ENCODE data around the gene METTL22.
A peak's percentile ranks its signal among the peaks of the same experiment; 100 is the strongest.

METTL22 gene

GRCh38 chr16:8621572-8622314, at the start of gene METTL22:
TSS of gene METTL22 (plus strand) at chr16:8621698. CDS start at chr16:8625666, 3,968 bp downstream.
- Mint-ChIP-seq H3K27me3 (peaks cover 19% of the 10 kb centered on the region), H3K4me3 (peak within 1 kb of the TSS; percentile 89), H3K9me3 (no peaks in the 10 kb centered on the region), H3K36me3 (ENCODE audit: insufficient read depth) (peaks cover 18% of the 10 kb centered on the region), H3K27ac (ENCODE audit: low read depth) (peak within 1 kb of the TSS; percentile 88), H3K4me1 (peaks cover 16% of the 10 kb centered on the region)
- DNase-seq (ENCODE audit: low spot score in 2 of 2), result peak; percentile 78 to 89
- peak; percentile 93 for ATAC-seq (replicated peaks; ENCODE audit: extremely low read depth, poor library complexity, severe bottlenecking)

- no peak for ATAC-seq (replicated peaks; ENCODE audit: extremely low read depth, poor library complexity, severe bottlenecking)
- Mint-ChIP-seq H3K4me3 (no peak overlapping the region), H3K27me3 (peaks cover 47% of the 10 kb centered on the region)
These were observed 49.2 kb upstream of the METTL22 start for GRCh38 chr16:8572063-8572918.

GRCh38 chr16:8572919-8573724, 48.4 kb upstream of the METTL22 start:
- ATAC-seq (replicated peaks; ENCODE audit: extremely low read depth, poor library complexity, severe bottlenecking), result no peak
- Mint-ChIP-seq H3K9me3 (no peaks in the 10 kb centered on the region), H3K4me3 (no peak overlapping the region), H3K27ac (ENCODE audit: low read depth) (no peak overlapping the region), H3K27me3 (peaks cover 56% of the 10 kb centered on the region), H3K36me3 (ENCODE audit: insufficient read depth) (no peaks in the 10 kb centered on the region), H3K4me1 (no peaks in the 10 kb centered on the region)
- DNase-seq (ENCODE audit: low spot score in 2 of 2), result no peak

More at GRCh38 chr16:8572063-8572918, 49.2 kb upstream of the METTL22 start:
- DNase-seq (ENCODE audit: low spot score in 2 of 2), result no peak
- no peaks in the 10 kb centered on the region for H3K4me1 Mint-ChIP-seq
- H3K27ac Mint-ChIP-seq (ENCODE audit: low read depth), result no peak overlapping the region
- no peaks in the 10 kb centered on the region for H3K9me3 Mint-ChIP-seq
- H3K36me3 Mint-ChIP-seq (ENCODE audit: insufficient read depth), result no peaks in the 10 kb centered on the region

- H3K36me3 Mint-ChIP-seq (ENCODE audit: insufficient read depth), result no peaks in the 10 kb centered on the region
- no peak for DNase-seq (ENCODE audit: low spot score in 2 of 2)
- H3K4me3 Mint-ChIP-seq, result no peak overlapping the region
- no peaks in the 10 kb centered on the region for H3K4me1 Mint-ChIP-seq
- no peak for ATAC-seq (replicated peaks; ENCODE audit: extremely low read depth, poor library complexity, severe bottlenecking)
- H3K9me3 Mint-ChIP-seq, result no peaks in the 10 kb centered on the region
- no peak overlapping the region for H3K27ac Mint-ChIP-seq (ENCODE audit: low read depth)
- H3K27me3 Mint-ChIP-seq, result peaks cover 62% of the 10 kb centered on the region
These were observed 46.1 kb upstream of the METTL22 start for GRCh38 chr16:8575399-8575798.

- no peaks in the 10 kb centered on the region for H3K4me1 Mint-ChIP-seq
- no peak for DNase-seq (ENCODE audit: low spot score in 2 of 2)
- no peaks in the 10 kb centered on the region for H3K36me3 Mint-ChIP-seq (ENCODE audit: insufficient read depth)
- no peak overlapping the region for H3K4me3 Mint-ChIP-seq
- H3K27me3 Mint-ChIP-seq, result peaks cover 62% of the 10 kb centered on the region
- no peak overlapping the region for H3K27ac Mint-ChIP-seq (ENCODE audit: low read depth)
- no peaks in the 10 kb centered on the region for H3K9me3 Mint-ChIP-seq
- ATAC-seq (replicated peaks; ENCODE audit: extremely low read depth, poor library complexity, severe bottlenecking), result no peak
These were observed 45.1 kb upstream of the METTL22 start for GRCh38 chr16:8576141-8577004.

- peaks cover 5% of the 10 kb centered on the region for H3K4me1 Mint-ChIP-seq
- no peaks in the 10 kb centered on the region for H3K9me3 Mint-ChIP-seq
- peaks cover 62% of the 10 kb centered on the region for H3K27me3 Mint-ChIP-seq
These were observed 43.7 kb upstream of the METTL22 start for GRCh38 chr16:8577678-8578304.

GRCh38 chr16:8579559-8579958, 41.9 kb upstream of the METTL22 start:
- DNase-seq (ENCODE audit: low spot score in 2 of 2) (no peak), ATAC-seq (replicated peaks; ENCODE audit: extremely low read depth, poor library complexity, severe bottlenecking) (no peak)
- Mint-ChIP-seq H3K36me3 (ENCODE audit: insufficient read depth) (no peaks in the 10 kb centered on the region), H3K4me3 (no peak overlapping the region), H3K27ac (ENCODE audit: low read depth) (no peak overlapping the region), H3K27me3 (peaks cover 60% of the 10 kb centered on the region), H3K9me3 (no peaks in the 10 kb centered on the region), H3K4me1 (peaks cover 5% of the 10 kb centered on the region)

More at GRCh38 chr16:8577678-8578304, 43.7 kb upstream of the METTL22 start:
- ATAC-seq (replicated peaks; ENCODE audit: extremely low read depth, poor library complexity, severe bottlenecking) (no peak), DNase-seq (ENCODE audit: low spot score in 2 of 2) (no peak)
- no peaks in the 10 kb centered on the region for H3K36me3 Mint-ChIP-seq (ENCODE audit: insufficient read depth)
- no peak overlapping the region for H3K4me3 Mint-ChIP-seq
- no peak overlapping the region for H3K27ac Mint-ChIP-seq (ENCODE audit: low read depth)

- no peak overlapping the region for H3K27ac Mint-ChIP-seq (ENCODE audit: low read depth)
- H3K36me3 Mint-ChIP-seq (ENCODE audit: insufficient read depth), result no peaks in the 10 kb centered on the region
- H3K4me1 Mint-ChIP-seq, result peaks cover 5% of the 10 kb centered on the region
- H3K27me3 Mint-ChIP-seq, result peaks cover 59% of the 10 kb centered on the region
- no peak overlapping the region for H3K4me3 Mint-ChIP-seq
- DNase-seq (ENCODE audit: low spot score in 2 of 2), result no peak
- ATAC-seq (replicated peaks; ENCODE audit: extremely low read depth, poor library complexity, severe bottlenecking), result no peak
- no peaks in the 10 kb centered on the region for H3K9me3 Mint-ChIP-seq
These were observed 39.5 kb upstream of the METTL22 start for GRCh38 chr16:8581831-8582580.

GRCh38 chr16:8583199-8583598, 38.3 kb upstream of the METTL22 start:
- DNase-seq (ENCODE audit: low spot score in 2 of 2), result no peak
- peaks cover 5% of the 10 kb centered on the region for H3K4me1 Mint-ChIP-seq
- ATAC-seq (replicated peaks; ENCODE audit: extremely low read depth, poor library complexity, severe bottlenecking), result no peak
- H3K27me3 Mint-ChIP-seq, result peaks cover 62% of the 10 kb centered on the region
- H3K27ac Mint-ChIP-seq (ENCODE audit: low read depth), result no peak overlapping the region
- H3K9me3 Mint-ChIP-seq, result no peaks in the 10 kb centered on the region
- no peak overlapping the region for H3K4me3 Mint-ChIP-seq
- no peaks in the 10 kb centered on the region for H3K36me3 Mint-ChIP-seq (ENCODE audit: insufficient read depth)

- Mint-ChIP-seq H3K4me3 (no peak overlapping the region), H3K9me3 (no peaks in the 10 kb centered on the region), H3K4me1 (peaks cover 5% of the 10 kb centered on the region), H3K27me3 (peaks cover 62% of the 10 kb centered on the region), H3K36me3 (ENCODE audit: insufficient read depth) (no peaks in the 10 kb centered on the region), H3K27ac (ENCODE audit: low read depth) (no peak overlapping the region)
- ATAC-seq (replicated peaks; ENCODE audit: extremely low read depth, poor library complexity, severe bottlenecking) (no peak), DNase-seq (ENCODE audit: low spot score in 2 of 2) (no peak)
These were observed 37.8 kb upstream of the METTL22 start for GRCh38 chr16:8583732-8584131.

- Mint-ChIP-seq H3K36me3 (ENCODE audit: insufficient read depth) (no peaks in the 10 kb centered on the region), H3K4me1 (peaks cover 5% of the 10 kb centered on the region), H3K27me3 (peaks cover 66% of the 10 kb centered on the region), H3K4me3 (no peak overlapping the region), H3K9me3 (no peaks in the 10 kb centered on the region), H3K27ac (ENCODE audit: low read depth) (no peak overlapping the region)
- ATAC-seq (replicated peaks; ENCODE audit: extremely low read depth, poor library complexity, severe bottlenecking) (no peak), DNase-seq (ENCODE audit: low spot score in 2 of 2) (no peak)
These were observed 36.5 kb upstream of the METTL22 start for GRCh38 chr16:8585041-8585440.

All from central memory CD8-positive, alpha-beta T cell (primary cell).